Trophoblast cell (in vitro differentiated cells and primary cell): ENCODE data around the gene FSCN2.
A peak's percentile ranks its signal among the peaks of the same experiment; 100 is the strongest.

ENCODE experiments used
- DNase-seq, 2 donors: peaks; one replicate each; pipeline ENCODE4 v3.0.0-alpha.2; 2016
- H2AFZ ChIP-seq: 2 replicates; pipeline ENCODE4 v1.6.1; 2013; ENCODE audit warnings: low read length, moderate library complexity, mild to moderate bottlenecking; ENCODE audit not compliant: insufficient read depth, poor library complexity
- H2AK5ac ChIP-seq: 2 replicates; pipeline ENCODE4 v1.6.1; 2013; ENCODE audit warnings: mild to moderate bottlenecking, low read length
- H2BK120ac ChIP-seq: 2 replicates; pipeline ENCODE4 v1.6.1; 2013; ENCODE audit warnings: low read length, mild to moderate bottlenecking, moderate library complexity; ENCODE audit not compliant: insufficient read depth, poor library complexity
- H2BK12ac ChIP-seq: 2 replicates; pipeline ENCODE4 v1.6.1; 2013; ENCODE audit warnings: mild to moderate bottlenecking, low read length, moderate library complexity
- H2BK5ac ChIP-seq: 2 replicates; pipeline ENCODE4 v1.6.1; 2013; ENCODE audit warnings: low read length, low read depth, moderate library complexity, mild to moderate bottlenecking; ENCODE audit not compliant: poor library complexity
- H3K14ac ChIP-seq: 2 replicates; pipeline ENCODE4 v1.6.1; 2013; ENCODE audit warnings: mild to moderate bottlenecking, low read length
- H3K18ac ChIP-seq: 2 replicates; pipeline ENCODE4 v1.6.1; 2013; ENCODE audit warnings: mild to moderate bottlenecking, low read length
- H3K23ac ChIP-seq: 2 replicates; pipeline ENCODE4 v1.6.1; 2013; ENCODE audit warnings: low read length
- H3K27ac ChIP-seq: 2 replicates; pipeline ENCODE4 v1.5.1; 2013; ENCODE audit warnings: low read depth, mild to moderate bottlenecking, inconsistent platforms, low read length, moderate library complexity
- H3K27me3 ChIP-seq: 2 replicates; pipeline ENCODE4 v1.6.1; 2013; ENCODE audit warnings: inconsistent platforms, mild to moderate bottlenecking, low read length, moderate library complexity; ENCODE audit not compliant: insufficient read depth
- H3K36me3 ChIP-seq, 2 experiments: 1 replicate in 1 of 2; 2 replicates in 1 of 2; pipeline ENCODE4 v1.6.1; 2013; ENCODE audit warnings: low read length in 2 of 2, mild to moderate bottlenecking in 2 of 2, moderate library complexity in 1 of 2; ENCODE audit not compliant: insufficient read depth in 2 of 2, control insufficient read depth in 1 of 2
- H3K4ac ChIP-seq: 2 replicates; pipeline ENCODE4 v1.6.1; 2013; ENCODE audit warnings: low read depth, mild to moderate bottlenecking, low read length, moderate library complexity
- H3K4me1 ChIP-seq, 2 experiments: 1 replicate in 1 of 2; 2 replicates in 1 of 2; pipeline ENCODE4 v1.6.1; 2013; ENCODE audit warnings: low read length in 2 of 2, mild to moderate bottlenecking in 2 of 2, moderate library complexity in 1 of 2; ENCODE audit not compliant: insufficient read depth in 2 of 2, control insufficient read depth in 1 of 2
- H3K4me2 ChIP-seq: 2 replicates; pipeline ENCODE4 v1.6.1; 2013; ENCODE audit warnings: inconsistent platforms, mild to moderate bottlenecking, low read length, moderate library complexity
- H3K4me3 ChIP-seq: 2 replicates; pipeline ENCODE4 v1.5.1; 2013; ENCODE audit warnings: mild to moderate bottlenecking, low read depth, low read length, inconsistent platforms
- H3K79me1 ChIP-seq: one replicate; pipeline ENCODE4 v1.6.1; 2013; ENCODE audit warnings: low read length
- H3K79me2 ChIP-seq: 2 replicates; pipeline ENCODE4 v1.6.1; 2013; ENCODE audit warnings: low read length, mild to moderate bottlenecking; ENCODE audit not compliant: control insufficient read depth, insufficient read depth, poor library complexity
- H3K9ac ChIP-seq: 2 replicates; pipeline ENCODE4 v1.6.1; 2013; ENCODE audit warnings: mild to moderate bottlenecking, low read length
- H3K9me3 ChIP-seq: 2 replicates; pipeline ENCODE4 v1.6.1; 2013; ENCODE audit warnings: low read depth, mild to moderate bottlenecking, control low read depth, inconsistent platforms, low read length; ENCODE audit not compliant: insufficient read depth
- H4K12ac ChIP-seq: 2 replicates; pipeline ENCODE4 v1.6.1; 2013; ENCODE audit warnings: low read depth, mild to moderate bottlenecking, low read length, moderate library complexity
- H4K8ac ChIP-seq: 2 replicates; pipeline ENCODE4 v1.6.1; 2013; ENCODE audit warnings: low read depth, mild to moderate bottlenecking, low read length, moderate library complexity
- H4K91ac ChIP-seq: one replicate; pipeline ENCODE4 v1.6.1; 2013; ENCODE audit warnings: low read depth, mild to moderate bottlenecking, low read length, moderate library complexity
- WGBS: extraction: QIAGEN DNeasy Blood & Tissue Kit; methylation state at CpG from one replicate; pipeline ENCODE4 v1.1.7; 2013; ENCODE audit warnings: missing lambda C conversion rate; ENCODE audit not compliant: insufficient read length, insufficient coverage; ENCODE audit errors: extremely low coverage; 5-methylcytosine and 5-hydroxymethylcytosine counted together

FSCN2 gene

GRCh38 chr17:81523402-81524038, 4.7 kb upstream of the FSCN2 start:
- H3K14ac ChIP-seq: no peak overlapping the region
- no peak overlapping the region for H4K8ac ChIP-seq
- H3K79me1 ChIP-seq: peaks cover 4% of the 10 kb centered on the region
- H3K18ac ChIP-seq: no peak overlapping the region
- no peak overlapping the region for H3K4me3 ChIP-seq
- H4K91ac ChIP-seq: no peak overlapping the region
- no peaks in the 10 kb centered on the region for H3K27me3 ChIP-seq
- no peak overlapping the region for H2BK12ac ChIP-seq
- H3K4me1 ChIP-seq: peaks cover 11 to 18% of the 10 kb centered on the region in 2 experiments
- no peak overlapping the region for H2AK5ac ChIP-seq
- no peak overlapping the region for H2BK120ac ChIP-seq
- no peak overlapping the region for H3K9ac ChIP-seq
- DNase-seq: no peak
- no peak overlapping the region for H4K12ac ChIP-seq
- H3K4ac ChIP-seq: no peak overlapping the region
- no peak overlapping the region for H3K23ac ChIP-seq
- H2BK5ac ChIP-seq: no peak overlapping the region
- no peak overlapping the region for H2AFZ ChIP-seq
- H3K27ac ChIP-seq: no peak overlapping the region
- H3K79me2 ChIP-seq: peaks cover 2% of the 10 kb centered on the region
- no CpG with 5 or more reads among the region's 17 CpGs for WGBS
- H3K36me3 ChIP-seq: no peaks in the 10 kb centered on the region
- no peak overlapping the region for H3K4me2 ChIP-seq
- no peaks in the 10 kb centered on the region for H3K9me3 ChIP-seq

DNA sequence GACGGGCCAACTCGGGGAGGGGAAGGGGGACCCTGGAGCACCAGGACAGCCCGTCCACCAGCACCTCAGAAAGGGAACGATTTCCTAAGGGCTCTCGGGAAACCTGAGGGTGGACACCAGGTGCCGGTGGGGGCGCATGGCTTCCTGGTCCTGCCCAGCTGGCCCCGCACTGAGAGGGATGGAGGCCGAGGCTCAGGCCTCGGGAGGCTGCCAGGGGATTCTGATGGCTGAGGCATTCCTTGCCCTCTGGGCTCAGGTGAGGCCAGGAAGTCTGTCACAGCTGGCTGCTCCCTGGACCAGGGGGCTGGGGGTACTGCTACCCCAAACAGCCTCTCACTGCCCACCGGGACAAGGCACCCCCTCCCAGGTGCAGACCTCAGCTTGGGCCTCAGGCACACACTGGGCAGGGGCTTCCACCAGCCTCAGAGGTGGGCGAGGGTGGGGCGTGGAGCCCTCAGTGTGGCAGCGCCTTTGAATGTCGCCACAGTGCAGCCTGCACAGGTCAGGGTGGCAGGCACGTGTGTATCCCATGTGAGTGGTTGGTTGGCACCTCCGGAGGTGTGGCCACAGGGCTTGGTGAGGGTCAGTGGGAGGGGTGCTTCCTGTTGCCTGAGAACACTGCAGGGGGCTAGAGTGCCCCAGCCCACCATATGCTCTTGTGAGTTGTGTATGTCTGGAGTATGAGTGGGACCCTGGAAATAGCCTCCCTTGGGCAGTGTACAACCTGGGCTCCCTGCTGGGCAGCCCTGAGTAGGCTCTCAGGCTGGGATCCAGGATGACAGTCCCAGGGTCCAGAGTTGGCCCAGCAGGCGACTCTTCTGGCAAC, 3.9 kb upstream of the FSCN2 start:
- H4K8ac ChIP-seq: no peak overlapping the region
- no peak overlapping the region for H2BK12ac ChIP-seq
- WGBS: no CpG with 5 or more reads among the region's 18 CpGs
- H2AK5ac ChIP-seq: peak overlapping the region; percentile 21
- no peaks in the 10 kb centered on the region for H3K79me2 ChIP-seq
- H3K9ac ChIP-seq: no peak overlapping the region
- H3K4me3 ChIP-seq: no peak overlapping the region
- peaks cover 1% of the 10 kb centered on the region for H3K79me1 ChIP-seq
- no peaks in the 10 kb centered on the region for H3K36me3 ChIP-seq
- H4K12ac ChIP-seq: no peak overlapping the region
- H4K91ac ChIP-seq: no peak overlapping the region
- no peak overlapping the region for H3K27ac ChIP-seq
- DNase-seq: no peak
- H2BK5ac ChIP-seq: no peak overlapping the region
- H3K9me3 ChIP-seq: no peaks in the 10 kb centered on the region
- no peak overlapping the region for H3K4me2 ChIP-seq
- H3K4me1 ChIP-seq: peaks cover 8 to 11% of the 10 kb centered on the region in 2 experiments
- no peak overlapping the region for H3K4ac ChIP-seq
- no peak overlapping the region for H3K23ac ChIP-seq
- no peak overlapping the region for H3K14ac ChIP-seq
- no peak overlapping the region for H2BK120ac ChIP-seq
- H3K27me3 ChIP-seq: no peaks in the 10 kb centered on the region
- H3K18ac ChIP-seq: no peak overlapping the region
- no peak overlapping the region for H2AFZ ChIP-seq

- H4K12ac ChIP-seq: no peak overlapping the region
- WGBS: no CpG with 5 or more reads among the region's 8 CpGs
Measured at GRCh38 chr17:81524865-81525159, 3.4 kb upstream of the FSCN2 start.

GRCh38 chr17:81526662-81527571, 1.3 kb upstream of the FSCN2 start:
- Histone ChIP-seq H3K79me1 (no peaks in the 10 kb centered on the region), H3K4me1 (peaks cover 3 to 6% of the 10 kb centered on the region in 2 experiments), H3K14ac (no peak overlapping the region), H2BK5ac (no peak overlapping the region), H3K23ac (no peak overlapping the region), H3K4me3 (no peak overlapping the region), H4K8ac (no peak overlapping the region), H3K9me3 (peaks cover 8% of the 10 kb centered on the region), H2BK12ac (no peak overlapping the region), H4K12ac (no peak overlapping the region), H2AK5ac (no peak overlapping the region), H3K18ac (no peak overlapping the region), H3K27me3 (no peaks in the 10 kb centered on the region), H3K4me2 (no peak overlapping the region), H2BK120ac (no peak overlapping the region), H2AFZ (no peak overlapping the region), H3K79me2 (no peaks in the 10 kb centered on the region), H3K9ac (peak overlapping the region; percentile 7), H3K27ac (no peak overlapping the region), H4K91ac (no peak overlapping the region), H3K4ac (no peak overlapping the region), H3K36me3 (no peaks in the 10 kb centered on the region)
- WGBS: no CpG with 5 or more reads among the region's 21 CpGs
- DNase-seq: no peak

More at GRCh38 chr17:81524865-81525159, 3.4 kb upstream of the FSCN2 start:
- Histone ChIP-seq H3K27ac (no peak overlapping the region), H3K4ac (no peak overlapping the region), H3K9ac (no peak overlapping the region), H3K14ac (no peak overlapping the region), H3K36me3 (no peaks in the 10 kb centered on the region), H2BK120ac (no peak overlapping the region), H2AK5ac (no peak overlapping the region), H3K23ac (no peak overlapping the region), H3K79me2 (no peaks in the 10 kb centered on the region), H3K4me2 (no peak overlapping the region), H3K27me3 (no peaks in the 10 kb centered on the region), H3K79me1 (peaks cover 1% of the 10 kb centered on the region), H3K9me3 (no peaks in the 10 kb centered on the region), H4K91ac (no peak overlapping the region), H3K18ac (no peak overlapping the region), H2BK5ac (no peak overlapping the region), H4K8ac (no peak overlapping the region), H3K4me3 (no peak overlapping the region), H2AFZ (no peak overlapping the region), H2BK12ac (no peak overlapping the region), H3K4me1 (peaks cover 3 to 6% of the 10 kb centered on the region in 2 experiments)
- no peak for DNase-seq
